Measurements from ENCODE around the gene ANKRD2.
A peak's percentile ranks its signal among the peaks of the same experiment; 100 is the strongest.
"Not testable (repeated sequence)": the region's sequence is repeated elsewhere in the genome, so short reads cannot be mapped to it uniquely, and the experiment has no call there.

ANKRD2 gene

DNA sequence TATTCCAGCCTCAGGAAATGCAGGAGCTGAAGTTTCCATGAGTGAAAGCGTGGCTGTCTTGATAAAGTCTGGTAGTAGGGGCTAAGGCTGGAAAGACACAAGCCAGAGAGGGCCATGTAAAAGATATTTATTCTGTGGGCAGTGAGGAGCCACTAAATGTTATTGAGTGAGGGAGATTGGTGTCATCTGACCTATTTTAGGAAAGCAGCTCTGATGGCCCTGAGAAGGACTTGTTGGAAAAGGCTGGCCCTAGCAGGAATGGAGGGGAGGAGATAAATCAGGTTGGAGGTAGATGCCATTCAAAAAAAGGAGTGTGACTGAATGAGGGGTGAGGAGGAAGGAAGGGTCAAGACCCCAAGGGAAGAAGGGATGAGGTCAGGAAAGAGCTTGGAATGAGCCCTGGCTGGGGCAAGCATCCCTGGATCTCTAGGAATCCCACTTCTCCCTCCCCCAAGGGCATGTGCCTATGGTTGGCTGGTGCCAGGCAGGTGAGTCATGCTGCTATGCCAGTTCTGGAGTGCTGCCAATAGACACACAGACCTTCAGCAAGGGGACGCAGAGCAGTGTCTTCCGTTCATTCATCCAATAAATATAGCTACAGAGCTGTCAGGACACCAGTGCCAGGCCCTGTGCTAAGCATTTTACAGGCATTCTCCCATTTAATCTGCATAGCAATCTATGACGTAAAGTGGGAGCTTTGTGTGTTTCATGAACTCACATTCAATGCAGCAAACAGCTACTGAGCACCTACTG lies 2.0 kb downstream of the ANKRD2 start:
- peak; percentile 83 for DNase-seq

- DNase-seq: no peak
Measured at GRCh38 chr10:97575127-97575668, 2.6 kb downstream of the ANKRD2 start.

GRCh38 chr10:97576487-97576886 lies 3.9 kb downstream of the ANKRD2 start:
- DNase-seq: not testable (repeated sequence)

DNA sequence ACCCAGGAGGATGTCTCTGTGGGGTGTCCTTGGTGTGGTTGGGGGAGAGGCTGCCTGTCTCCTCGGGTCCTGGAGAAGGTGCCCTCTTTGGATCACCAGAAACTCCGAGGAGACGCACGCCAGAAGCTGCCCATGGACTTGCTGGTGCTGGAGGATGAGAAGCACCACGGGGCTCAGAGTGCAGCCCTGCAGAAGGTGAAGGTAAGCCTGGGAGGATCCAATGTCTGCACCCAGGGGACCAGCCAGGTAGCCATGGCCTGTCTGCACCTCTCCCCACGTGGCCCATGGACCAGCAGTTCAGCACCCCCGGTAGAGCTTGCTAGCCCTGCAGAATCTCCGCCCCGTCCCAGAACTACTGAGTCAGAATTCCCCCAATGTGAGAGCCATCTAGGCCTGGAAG lies 5.1 kb downstream of the ANKRD2 start:
- no peak for DNase-seq

DNA sequence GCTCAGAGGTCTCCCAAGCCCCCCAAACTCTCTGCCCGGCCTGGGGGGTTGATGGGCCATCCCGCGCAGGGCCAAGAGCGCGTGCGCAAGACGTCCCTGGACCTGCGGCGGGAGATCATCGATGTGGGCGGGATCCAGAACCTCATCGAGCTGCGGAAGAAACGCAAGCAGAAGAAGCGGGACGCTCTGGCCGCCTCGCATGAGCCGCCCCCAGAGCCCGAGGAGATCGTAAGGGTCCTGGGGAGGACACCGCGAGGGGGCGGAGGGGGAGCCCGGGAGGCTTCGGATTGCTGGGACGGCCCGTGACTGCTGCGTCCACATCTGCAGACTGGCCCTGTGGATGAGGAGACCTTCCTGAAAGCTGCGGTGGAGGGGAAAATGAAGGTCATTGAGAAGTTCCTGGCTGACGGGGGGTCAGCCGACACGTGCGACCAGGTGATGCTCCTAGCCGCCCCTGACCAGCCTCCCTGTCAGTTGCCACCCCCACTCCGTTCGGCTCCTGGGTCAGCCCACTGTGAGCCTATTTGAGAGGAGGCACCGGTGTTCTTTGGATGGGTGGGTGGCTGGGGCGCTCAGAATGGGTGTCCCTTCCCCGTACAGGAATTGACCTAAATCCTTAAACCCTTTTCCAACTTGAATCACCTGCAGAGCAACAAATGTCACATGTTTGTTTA lies 5.7 kb downstream of the ANKRD2 start:
- no peak for DNase-seq

GRCh38 chr10:97580421-97581367 lies 8.1 kb downstream of the ANKRD2 start:
- no peak for DNase-seq

DNA sequence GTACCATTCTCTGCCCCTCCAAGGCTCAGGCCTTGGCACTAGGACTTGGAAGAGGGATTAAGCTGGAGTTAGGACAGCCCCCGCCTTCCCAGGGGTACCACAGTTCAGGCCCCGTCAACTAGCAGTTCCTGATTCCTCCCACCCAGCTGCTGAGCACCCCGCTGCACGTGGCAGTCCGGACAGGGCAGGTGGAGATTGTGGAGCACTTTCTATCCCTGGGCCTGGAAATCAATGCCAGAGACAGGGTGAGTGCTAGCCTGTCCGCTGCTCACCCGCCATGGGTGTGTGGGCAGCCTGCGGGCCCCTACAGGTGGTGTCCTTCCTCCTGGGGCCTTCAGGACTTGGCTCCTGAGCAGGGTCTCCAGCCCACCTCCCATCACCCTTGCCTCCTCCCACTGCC lies 9.6 kb downstream of the ANKRD2 start:
- no peak for DNase-seq

GRCh38 chr10:97583476-97583875 lies 10.9 kb downstream of the ANKRD2 start:
- DNase-seq: no peak

DNA sequence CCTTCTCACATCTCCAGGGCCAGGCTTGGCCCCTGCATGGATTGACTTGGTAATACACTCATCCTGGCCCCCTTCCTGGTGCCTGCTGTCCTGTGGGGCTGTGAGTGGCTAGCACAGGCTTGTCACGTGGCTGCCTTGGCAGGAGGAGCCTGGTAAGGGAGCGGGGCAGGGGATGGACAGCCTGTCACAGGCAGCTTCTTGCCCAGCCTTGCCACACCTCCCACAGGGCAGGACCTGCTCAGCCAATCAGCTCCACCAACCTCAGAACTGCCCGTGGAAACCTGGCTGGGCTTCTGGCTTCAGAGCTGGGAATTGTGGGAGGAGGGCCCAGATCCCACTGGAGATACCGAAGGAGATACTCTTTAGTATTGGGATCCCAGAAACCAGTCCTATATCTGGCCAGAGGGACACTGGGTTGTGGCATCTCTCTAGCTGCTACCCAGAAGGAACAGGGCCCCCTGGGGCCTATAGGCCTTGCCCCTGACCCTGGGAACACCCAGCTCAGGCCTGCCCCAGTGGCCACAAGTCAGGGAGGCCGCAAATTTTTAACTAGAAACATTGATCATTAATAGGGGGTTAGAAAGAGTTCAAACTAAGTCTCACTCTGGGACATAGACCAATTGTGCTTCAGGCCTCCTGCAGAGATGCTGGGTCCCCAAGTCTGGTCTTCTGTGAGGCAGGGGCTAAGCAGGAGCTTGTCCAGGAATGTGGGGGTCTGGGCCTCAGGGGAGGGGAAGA lies 11.7 kb downstream of the ANKRD2 start, which contains the start of gene HOGA1:
Gene HOGA1, plus strand, starts transcription at position 330 of the 738 bp plus-strand sequence. Its CDS starts 315 bp downstream, at position 645.
- no peak for DNase-seq

DNA sequence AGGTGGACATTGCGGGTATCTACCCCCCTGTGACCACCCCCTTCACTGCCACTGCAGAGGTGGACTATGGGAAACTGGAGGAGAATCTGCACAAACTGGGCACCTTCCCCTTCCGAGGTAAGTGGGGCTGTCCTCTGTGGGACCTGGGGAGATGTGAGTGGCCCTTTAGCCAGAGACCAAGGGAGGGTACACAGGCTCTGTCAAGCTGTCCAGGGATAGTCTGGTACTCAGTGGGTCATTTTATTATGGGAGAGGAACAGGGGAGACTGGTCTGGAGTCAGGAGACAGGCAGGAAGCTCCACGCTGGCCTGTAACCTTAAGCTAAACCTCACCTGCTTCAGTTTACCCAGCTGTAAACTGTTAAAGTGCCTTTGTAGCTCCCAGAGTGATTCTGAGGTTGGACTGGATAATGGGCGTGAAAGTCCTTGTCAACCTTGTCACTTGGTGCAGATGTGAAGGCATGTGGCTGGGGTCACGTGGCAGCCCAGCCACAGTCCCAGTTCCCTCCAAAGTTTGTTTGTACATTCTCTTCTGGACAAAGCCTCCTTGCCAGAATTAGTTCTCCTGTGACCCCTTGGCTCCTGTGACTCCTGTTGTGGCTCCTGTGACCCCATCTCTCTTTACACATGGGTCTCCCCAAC lies 12.3 kb downstream of the ANKRD2 start:
- no peak for DNase-seq

GRCh38 chr10:97585439-97585811 lies 12.8 kb downstream of the ANKRD2 start:
- no peak for DNase-seq

- DNase-seq: no peak
Measured at GRCh38 chr10:97587183-97587582, 14.6 kb downstream of the ANKRD2 start.

DNA sequence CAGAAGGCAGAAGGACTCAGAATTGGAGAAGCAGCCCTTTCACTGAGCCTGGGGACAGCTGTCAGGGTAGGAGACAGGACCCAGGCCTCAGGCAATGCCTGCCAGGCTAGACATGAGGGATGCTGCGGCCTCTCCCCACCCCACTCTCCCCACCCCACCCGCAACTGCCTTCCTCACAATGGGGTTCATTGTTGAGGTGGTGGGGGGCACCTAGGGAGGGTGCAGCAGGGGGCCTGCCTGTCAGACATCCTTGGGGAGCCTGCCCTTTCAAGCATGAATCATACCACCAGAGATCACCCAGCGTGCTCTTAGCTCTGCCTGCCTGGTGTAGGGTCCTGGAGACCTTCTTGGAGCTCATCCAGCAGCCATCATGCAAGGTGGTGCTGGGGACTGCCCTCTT lies 16.9 kb downstream of the ANKRD2 start, which contains the start of gene C10orf62:
Gene C10orf62, plus strand, starts transcription at position 243 of the 400 bp plus-strand sequence. CDS start 177 bp downstream, outside the sequence.
- no peak for DNase-seq

DNA sequence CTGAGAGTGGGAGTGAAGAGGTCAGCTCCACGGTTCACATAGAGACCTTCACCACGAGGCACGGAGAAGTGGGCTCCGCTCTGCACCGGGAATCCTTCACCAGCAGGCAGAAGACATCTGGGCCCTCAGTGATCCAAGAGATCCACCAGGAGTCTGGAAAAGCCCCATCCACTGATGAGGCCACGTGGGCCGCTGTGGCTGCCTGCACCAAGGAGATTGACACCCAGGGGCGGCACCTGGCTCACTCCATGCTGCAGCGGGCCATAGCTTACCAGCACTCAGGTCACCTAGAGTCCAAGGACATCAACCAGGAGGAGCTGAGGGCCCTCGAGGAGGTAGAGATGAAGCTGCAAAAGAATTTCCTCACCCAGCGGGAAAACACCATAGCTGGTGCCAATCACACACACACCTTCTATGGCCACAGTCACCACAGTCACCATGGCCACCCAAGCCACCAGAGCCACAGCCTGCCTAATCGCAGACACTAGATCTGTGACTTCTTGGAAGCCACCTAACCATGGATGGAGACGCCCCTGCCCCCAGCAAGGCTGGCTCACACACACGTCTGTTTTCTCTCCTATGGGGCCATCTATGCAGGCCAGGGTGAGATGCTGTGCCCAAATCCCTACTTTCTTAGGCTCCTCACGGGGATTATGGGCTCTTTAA lies 17.6 kb downstream of the ANKRD2 start:
- DNase-seq: no peak

DNA sequence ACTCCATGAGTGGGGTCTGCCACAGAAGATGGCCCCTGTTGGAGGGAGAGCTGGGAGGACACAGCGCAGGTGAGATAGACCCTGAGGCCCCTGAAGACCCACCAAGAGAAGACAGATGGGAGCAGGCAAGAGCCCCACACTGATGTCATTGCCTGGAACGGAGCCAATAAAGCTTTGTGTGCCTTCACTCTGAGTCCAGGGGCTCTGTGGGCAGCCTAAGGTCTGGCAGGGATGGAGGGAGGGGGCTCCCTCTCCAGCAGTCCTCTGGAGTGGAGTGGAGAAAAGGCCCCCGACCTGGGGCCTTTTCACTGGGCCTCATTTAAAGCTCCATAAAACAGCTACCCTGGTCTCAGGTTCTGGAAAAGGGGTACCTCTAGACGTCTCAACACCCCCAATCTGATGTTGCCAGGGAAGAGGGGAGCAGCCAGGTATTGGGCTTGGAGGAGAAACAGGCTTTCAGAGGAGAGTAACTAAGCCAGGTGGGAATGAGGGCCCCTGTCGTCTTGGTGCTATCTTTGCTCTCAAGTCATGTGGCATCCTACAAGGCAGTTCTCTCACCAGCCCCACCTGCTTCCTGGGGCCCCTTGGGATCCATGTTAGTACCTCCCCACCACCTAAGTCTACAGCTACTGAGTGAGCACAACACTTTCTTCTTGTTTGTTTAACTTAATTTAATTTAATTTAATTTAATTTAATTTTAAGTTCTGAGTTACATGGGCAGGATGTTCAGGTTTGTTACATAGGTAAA lies 18.3 kb downstream of the ANKRD2 start:
- DNase-seq: no peak

GRCh38 chr10:97593421-97593820 lies 20.8 kb downstream of the ANKRD2 start:
- DNase-seq: no peak

- DNase-seq: no peak
Measured at GRCh38 chr10:97596101-97597082, 23.8 kb downstream of the ANKRD2 start.

DNA sequence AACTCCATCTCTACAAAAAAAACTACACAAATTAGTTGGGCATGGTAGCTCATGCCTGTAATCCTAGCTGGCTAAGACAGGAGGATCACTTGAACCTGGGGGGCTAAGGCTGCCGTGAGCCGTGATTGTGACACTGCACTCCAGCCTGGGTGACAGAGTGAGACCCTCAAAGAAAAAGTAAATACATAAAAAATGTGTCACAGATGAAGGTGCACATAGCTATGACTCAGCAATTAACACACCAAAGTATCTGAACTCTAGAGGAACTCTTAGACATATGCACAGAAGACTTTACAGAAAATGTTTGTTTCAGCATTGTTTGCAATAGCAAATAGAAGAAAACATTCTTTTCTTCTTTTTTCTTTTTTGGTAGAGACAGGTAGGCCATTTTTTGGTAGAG lies 25.2 kb downstream of the ANKRD2 start:
- no peak for DNase-seq
